Measurements from ENCODE around the gene KRT27. TPM values are rescaled to one million over a fixed set of nuclear protein-coding genes. Genes with fewer than 3 reads are reported as not detected.
A peak's percentile ranks its signal among the peaks of the same experiment; 100 is the strongest.

Gene KRT27
- total RNA-seq, 1 donor from 2014 or later: not detected

DNA sequence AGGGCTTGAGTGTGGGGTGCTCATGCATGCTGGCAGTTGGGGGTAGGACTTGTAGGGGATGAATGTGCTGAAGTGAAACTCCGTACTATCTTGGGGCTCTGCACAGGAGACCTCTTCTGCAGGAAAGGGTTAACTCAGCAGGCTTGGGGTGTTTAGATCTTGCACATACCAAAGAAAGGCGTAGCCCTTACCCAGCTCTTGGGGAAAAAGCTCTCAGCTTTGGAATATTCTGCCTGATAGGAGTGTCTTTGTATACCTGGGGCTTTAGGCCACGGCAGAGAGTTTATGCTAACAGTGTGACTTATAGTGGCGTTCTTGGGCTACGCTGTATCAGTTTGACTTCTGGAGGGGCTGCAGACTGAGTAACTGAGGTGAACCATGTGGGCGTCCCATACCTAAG is 48.3 kb downstream of the KRT27 start:
- intact Hi-C loops (cut with micrococcal nuclease): no loop called here
- Histone ChIP-seq H3K27ac (replicated peaks) (no peak overlapping the region), H3K36me3 (no peaks in the 10 kb centered on the region), H3K27me3 (ENCODE audit: low read depth) (peaks cover 42% of the 10 kb centered on the region), H3K9me3 (replicated peaks) (no peaks in the 10 kb centered on the region), H3K4me1 (no peaks in the 10 kb centered on the region), H3K4me3 (no peak overlapping the region)
- DNase-seq: no peak
- TF ChIP-seq, protein P1, sequence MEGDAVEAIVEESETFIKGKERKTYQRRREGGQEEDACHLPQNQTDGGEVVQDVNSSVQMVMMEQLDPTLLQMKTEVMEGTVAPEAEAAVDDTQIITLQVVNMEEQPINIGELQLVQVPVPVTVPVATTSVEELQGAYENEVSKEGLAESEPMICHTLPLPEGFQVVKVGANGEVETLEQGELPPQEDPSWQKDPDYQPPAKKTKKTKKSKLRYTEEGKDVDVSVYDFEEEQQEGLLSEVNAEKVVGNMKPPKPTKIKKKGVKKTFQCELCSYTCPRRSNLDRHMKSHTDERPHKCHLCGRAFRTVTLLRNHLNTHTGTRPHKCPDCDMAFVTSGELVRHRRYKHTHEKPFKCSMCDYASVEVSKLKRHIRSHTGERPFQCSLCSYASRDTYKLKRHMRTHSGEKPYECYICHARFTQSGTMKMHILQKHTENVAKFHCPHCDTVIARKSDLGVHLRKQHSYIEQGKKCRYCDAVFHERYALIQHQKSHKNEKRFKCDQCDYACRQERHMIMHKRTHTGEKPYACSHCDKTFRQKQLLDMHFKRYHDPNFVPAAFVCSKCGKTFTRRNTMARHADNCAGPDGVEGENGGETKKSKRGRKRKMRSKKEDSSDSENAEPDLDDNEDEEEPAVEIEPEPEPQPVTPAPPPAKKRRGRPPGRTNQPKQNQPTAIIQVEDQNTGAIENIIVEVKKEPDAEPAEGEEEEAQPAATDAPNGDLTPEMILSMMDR (IDR thresholded peaks at IDR 0.05; ENCODE audit: borderline replicate concordance): no peak

DNA sequence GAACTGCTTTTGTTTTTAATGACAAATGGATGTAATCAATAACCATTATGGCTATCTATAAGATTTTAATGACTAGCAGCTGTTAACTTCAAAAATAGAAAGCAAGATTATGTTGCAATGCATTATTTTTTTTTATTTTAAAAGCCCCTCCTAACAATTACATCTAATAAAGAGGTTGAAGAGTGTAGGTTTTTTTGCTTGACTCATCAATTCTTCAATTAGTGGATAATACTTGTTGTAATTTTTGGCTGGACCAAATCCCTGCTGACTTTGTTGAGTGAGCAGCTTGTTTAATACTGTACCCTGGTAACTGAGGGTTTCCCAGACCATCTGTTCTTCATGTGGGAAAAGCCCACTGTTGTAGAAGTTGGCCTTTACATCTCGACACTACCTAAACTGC is 51.4 kb downstream of the KRT27 start:
- intact Hi-C loops (cut with micrococcal nuclease): no loop called here
- Histone ChIP-seq H3K36me3 (no peaks in the 10 kb centered on the region), H3K27ac (replicated peaks) (no peak overlapping the region), H3K4me1 (no peaks in the 10 kb centered on the region), H3K9me3 (replicated peaks) (no peaks in the 10 kb centered on the region), H3K4me3 (no peak overlapping the region), H3K27me3 (ENCODE audit: low read depth) (peaks cover 49% of the 10 kb centered on the region)
- no peak for DNase-seq
- TF ChIP-seq, protein P1 (IDR thresholded peaks at IDR 0.05; ENCODE audit: borderline replicate concordance): no peak

DNA sequence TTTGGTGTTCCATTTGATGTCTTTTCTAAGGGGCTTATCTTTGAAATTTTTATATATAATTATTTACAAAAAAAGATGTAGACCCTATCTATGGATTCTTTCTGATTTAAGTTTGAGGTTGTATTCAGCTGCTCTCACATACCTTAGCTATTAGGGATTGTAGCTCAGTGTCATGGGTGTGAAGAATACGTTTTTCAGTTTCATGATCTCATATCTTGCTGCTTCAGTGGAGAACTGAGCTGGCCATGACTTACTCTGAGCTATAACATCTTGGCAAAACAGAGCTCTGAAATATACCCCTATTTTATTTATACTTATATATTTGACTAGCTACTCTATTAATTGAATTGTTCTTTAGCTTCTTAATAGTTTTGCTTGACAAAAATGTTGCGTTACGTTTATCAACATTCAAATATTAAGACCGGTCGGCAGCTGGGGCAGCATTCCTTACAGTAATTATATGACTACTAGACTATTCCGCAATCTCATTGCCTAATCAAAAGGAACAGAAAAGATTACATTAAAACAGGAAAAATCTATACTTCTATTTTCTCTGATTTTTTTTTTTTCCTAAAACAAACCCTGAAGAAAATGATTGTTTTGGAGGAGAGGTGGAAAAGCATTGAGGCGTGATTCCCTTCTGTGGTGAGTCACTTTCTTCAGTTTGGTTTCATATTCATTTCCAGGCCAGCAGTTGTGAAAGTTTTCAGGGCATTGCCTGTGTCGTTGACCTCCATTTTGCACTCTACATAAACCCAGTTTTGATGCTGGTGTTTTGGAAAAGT is 54.7 kb downstream of the KRT27 start:
- intact Hi-C loops (cut with micrococcal nuclease): no loop called here
- Histone ChIP-seq H3K27ac (replicated peaks) (no peak overlapping the region), H3K9me3 (replicated peaks) (no peaks in the 10 kb centered on the region), H3K4me1 (no peaks in the 10 kb centered on the region), H3K36me3 (no peaks in the 10 kb centered on the region), H3K4me3 (no peak overlapping the region), H3K27me3 (ENCODE audit: low read depth) (peaks cover 56% of the 10 kb centered on the region)
- TF ChIP-seq, protein P1 (IDR thresholded peaks at IDR 0.05; ENCODE audit: borderline replicate concordance): no peak
- no peak for DNase-seq

DNA sequence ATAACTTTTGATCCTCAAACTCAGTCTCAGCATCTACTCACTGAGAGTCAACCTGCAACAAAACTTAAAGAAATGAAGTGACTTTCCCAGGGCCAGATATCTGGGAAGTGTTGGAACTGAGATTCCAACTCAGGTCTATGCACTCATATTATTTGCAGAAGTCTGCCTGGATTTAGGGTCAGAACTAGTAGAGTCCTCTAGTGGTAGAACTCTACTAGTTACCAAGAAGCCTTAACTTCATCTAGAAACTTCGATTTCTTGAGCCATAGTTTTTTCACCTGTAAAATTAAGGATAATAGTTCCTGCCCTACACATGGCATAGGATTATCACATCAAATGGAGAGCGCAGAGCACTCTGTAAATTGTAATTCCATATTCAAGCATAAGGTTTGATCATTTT is 55.4 kb downstream of the KRT27 start:
- no peaks in the 10 kb centered on the region for H3K4me1 ChIP-seq
- intact Hi-C loops (cut with micrococcal nuclease): no loop called here

More for the DNA sequence above, 55.4 kb downstream of the KRT27 start:
- Histone ChIP-seq H3K4me3 (no peak overlapping the region), H3K27ac (replicated peaks) (no peak overlapping the region), H3K36me3 (no peaks in the 10 kb centered on the region), H3K27me3 (ENCODE audit: low read depth) (peaks cover 54% of the 10 kb centered on the region), H3K9me3 (replicated peaks) (no peaks in the 10 kb centered on the region)
- TF ChIP-seq, protein P1 (IDR thresholded peaks at IDR 0.05; ENCODE audit: borderline replicate concordance): peak; percentile 36
- DNase-seq: no peak

Other genes starting within 250 kb of the KRT27 start
- not detected for gene CCR7, start 217.1 kb downstream of the KRT27 start, total RNA-seq
- 58.6 TPM for gene SMARCE1, start 134.7 kb downstream of the KRT27 start, total RNA-seq
- 0.38 TPM for gene KRT222, start 117.4 kb downstream of the KRT27 start, total RNA-seq
- gene KRT24, start 78.8 kb downstream of the KRT27 start, total RNA-seq: not detected
- not detected for gene KRT25, start 27.2 kb downstream of the KRT27 start, total RNA-seq
- gene KRT26, start 10.3 kb downstream of the KRT27 start, total RNA-seq: not detected
- gene KRT28, start 17.4 kb upstream of the KRT27 start, total RNA-seq: not detected
- 54.7 TPM for gene KRT10, start 40.1 kb upstream of the KRT27 start, total RNA-seq
- not detected for gene KRT12, start 84.7 kb upstream of the KRT27 start, total RNA-seq
- not detected for gene KRT20, start 102.7 kb upstream of the KRT27 start, total RNA-seq
- 0.33 TPM for gene KRT23, start 155.1 kb upstream of the KRT27 start, total RNA-seq
- gene KRT39, start 184.4 kb upstream of the KRT27 start, total RNA-seq: not detected
- not detected for gene KRT40, start 201.8 kb upstream of the KRT27 start, total RNA-seq
- not detected for gene KRTAP3-3, start 211.6 kb upstream of the KRT27 start, total RNA-seq
- gene KRTAP3-2, start 217.4 kb upstream of the KRT27 start, total RNA-seq: not detected
- gene KRTAP3-1, start 226.6 kb upstream of the KRT27 start, total RNA-seq: not detected
- gene KRTAP1-5, start 244.7 kb upstream of the KRT27 start, total RNA-seq: not detected
- gene KRTAP1-4, start 247.6 kb upstream of the KRT27 start, total RNA-seq: not detected

Measured in left ventricle myocardium inferior (tissue), 1 donor.